Skin epidermis (tissue), 12 donors: ENCODE results near the gene TMEM126B.
"Not testable (repeated sequence)": the region's sequence is repeated elsewhere in the genome, so short reads cannot be mapped to it uniquely, and the experiment has no call there.

ENCODE experiments used
- H3K27ac ChIP-seq, 21 experiments: fragments of 200-600 bp; sonication (generic) in 11 of 21; one replicate each; pipeline ENCODE4 v1.5.0; 2020; ENCODE audit warnings: mild to moderate bottlenecking in 3 of 21, inconsistent platforms in 2 of 21, moderate library complexity in 2 of 21
- H3K4me3 ChIP-seq, 7 experiments: fragments of 200-600 bp; sonication (generic) in 2 of 7; one replicate each; pipeline ENCODE4 v1.5.0; 2020; ENCODE audit warnings: inconsistent platforms in 2 of 7, mild to moderate bottlenecking in 2 of 7, moderate library complexity in 1 of 7

TMEM126B gene

DNA sequence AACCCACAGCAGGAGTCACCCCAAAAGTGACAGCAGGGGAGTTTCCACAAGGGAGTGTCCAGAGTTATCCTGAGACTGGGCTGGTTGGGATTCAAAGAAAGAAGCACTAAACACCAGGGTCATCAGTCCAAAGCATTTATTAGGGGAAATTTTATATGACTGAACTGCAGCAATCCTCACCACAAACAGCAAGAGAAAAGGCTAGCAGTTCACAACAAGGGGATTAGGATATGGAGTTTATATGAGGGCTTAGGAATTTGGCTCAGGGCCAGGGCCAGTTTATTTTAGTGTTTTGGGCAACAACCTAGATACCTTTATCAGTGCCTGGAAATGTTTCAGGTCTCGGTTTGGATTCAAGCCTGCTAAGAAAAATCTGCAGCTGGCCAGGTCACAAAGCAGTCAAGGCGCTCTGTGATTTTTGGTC, 14.8 kb downstream of the TMEM126B start:
- no peak overlapping the region for H3K4me3 ChIP-seq
- no peak overlapping the region for H3K27ac ChIP-seq

DNA sequence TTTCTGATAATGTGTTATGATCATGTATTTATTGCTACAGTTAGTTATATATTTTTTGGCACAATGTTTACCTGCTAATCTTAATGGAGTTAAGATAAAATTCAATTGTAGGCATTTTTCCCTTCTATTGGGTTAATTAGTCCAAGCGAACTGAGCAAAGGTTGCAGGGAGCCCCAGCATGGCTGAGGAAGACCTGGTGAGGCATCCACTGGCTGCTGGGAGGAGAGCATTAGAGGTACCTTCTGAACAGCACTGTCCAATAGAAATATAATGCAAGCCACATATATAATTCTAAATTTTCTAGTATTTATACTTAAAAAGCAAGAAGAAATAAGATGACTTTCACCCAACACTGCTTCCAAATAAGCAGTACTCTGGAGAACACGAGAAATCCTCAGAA, 18.7 kb downstream of the TMEM126B start:
- H3K4me3 ChIP-seq: peak overlapping the region; percentile 54 to 73 (median 62)
- H3K27ac ChIP-seq: peak overlapping the region in 19 of 21 experiments; percentile 54 to 91 (median 76)

DNA sequence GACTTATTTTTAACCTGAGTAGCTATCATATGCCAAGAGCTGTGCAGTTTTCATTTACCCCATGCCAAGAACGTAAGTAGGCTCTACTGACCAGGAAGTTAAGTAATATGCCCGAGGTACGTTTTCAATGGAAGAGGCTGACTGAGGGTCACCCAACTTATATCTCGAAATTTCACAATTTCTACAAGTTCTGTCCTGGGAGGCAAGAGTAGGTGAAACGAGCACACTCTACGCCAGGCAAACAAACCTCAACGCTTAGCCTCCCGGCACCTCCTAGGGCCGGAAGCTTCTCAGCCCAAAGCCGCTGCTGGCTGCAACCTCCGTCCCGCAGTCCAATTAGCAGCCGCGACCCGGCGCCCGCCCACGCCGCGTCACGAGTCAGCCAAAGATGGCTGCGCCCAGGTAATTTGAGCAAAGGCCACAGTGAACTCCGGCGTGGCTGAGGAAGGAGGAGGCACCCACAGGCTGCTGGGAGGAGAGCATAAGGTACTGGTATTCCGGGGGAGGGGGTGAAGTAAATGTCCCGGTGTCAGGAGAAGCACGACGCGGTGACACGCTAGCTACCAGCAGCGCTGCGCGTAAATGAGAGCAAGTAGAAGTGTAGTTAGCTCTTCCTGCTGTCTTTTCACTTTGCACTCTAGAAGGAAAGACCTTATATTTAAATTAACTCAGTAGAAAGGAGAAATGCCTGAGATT, 19.4 kb downstream of the TMEM126B start, which contains the start of gene TMEM126A:
Gene TMEM126A (plus strand): TSS at position 364 of the 696 bp plus-strand sequence. CDS start 2,289 bp downstream, outside the sequence.
- peak within 1 kb of the TSS in 20 of 21 experiments; percentile 45 to 91 (median 76) for H3K27ac ChIP-seq
- H3K4me3 ChIP-seq: peak within 1 kb of the TSS; percentile 54 to 73 (median 62)

DNA sequence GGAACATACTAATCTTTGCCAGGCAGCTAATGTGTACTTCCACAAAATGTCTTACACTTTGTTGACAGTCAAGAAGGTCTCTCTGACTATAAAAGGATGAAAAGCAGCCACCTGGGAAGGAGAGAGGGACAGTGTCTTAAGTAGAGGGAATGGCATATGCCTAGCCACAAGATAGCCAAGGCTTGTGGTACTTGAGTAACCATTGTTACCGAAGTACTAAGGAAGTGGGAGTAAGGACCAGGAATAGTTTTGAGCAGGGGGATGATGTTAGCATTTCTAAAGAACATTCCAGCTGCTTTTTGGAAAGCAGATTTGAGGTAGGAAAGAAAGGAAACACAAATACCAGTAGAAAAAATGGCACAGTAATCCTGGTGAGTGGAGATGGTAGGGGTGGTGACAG, 22.7 kb downstream of the TMEM126B start:
- no peak overlapping the region for H3K27ac ChIP-seq
- no peak overlapping the region for H3K4me3 ChIP-seq

DNA sequence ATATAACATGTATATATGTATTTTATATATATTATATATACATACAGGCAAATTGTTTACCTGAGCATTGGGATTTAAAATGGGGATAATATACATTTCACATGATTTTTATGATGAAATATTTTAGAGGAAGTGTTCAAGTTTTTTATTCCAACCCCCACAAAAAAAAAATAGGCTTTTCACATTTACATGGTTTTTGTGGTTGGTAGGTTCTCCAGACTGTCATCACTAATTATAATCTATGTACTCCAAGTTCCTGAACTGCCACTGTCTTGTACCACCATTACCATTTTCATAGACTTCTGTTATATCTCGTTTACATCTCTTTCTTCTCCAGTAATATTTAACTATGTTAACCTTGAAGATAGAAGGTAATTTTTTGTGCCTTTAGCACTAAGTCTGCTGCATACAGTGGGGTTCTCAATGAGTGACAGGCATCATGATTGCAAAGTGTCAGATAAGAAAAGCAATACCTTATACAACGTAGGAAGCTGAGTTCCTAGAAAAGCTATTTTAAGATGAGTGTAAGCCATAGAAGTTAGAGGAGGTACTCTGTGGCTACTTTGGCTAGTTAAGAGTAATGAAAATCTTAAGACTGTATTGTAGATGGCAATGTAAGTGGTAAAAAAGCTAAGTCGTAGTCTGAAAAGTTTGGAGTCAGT, 24.5 kb downstream of the TMEM126B start:
- Histone ChIP-seq H3K4me3 (no peak overlapping the region), H3K27ac (no peak overlapping the region)

DNA sequence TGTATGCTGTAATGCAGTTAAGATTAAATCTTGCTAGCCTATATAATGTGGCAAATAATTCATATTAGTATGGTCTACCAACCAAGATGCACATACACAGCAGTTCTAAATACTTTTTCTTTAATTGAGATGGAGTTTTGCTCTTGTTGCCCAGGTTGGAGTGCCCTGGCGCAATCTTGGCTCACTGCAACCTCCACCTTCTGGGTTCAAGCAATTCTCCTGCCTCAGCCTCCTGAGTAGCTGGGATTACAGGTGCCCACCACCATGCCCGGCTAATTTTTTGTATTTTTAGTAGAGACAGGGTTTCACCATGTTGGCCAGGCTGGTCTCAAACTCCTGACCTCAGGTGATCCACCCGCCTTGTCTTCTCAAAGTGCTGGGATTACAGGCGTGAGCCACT, 25.9 kb downstream of the TMEM126B start:
- H3K27ac ChIP-seq, H3K4me3 ChIP-seq: not testable (repeated sequence)

DNA sequence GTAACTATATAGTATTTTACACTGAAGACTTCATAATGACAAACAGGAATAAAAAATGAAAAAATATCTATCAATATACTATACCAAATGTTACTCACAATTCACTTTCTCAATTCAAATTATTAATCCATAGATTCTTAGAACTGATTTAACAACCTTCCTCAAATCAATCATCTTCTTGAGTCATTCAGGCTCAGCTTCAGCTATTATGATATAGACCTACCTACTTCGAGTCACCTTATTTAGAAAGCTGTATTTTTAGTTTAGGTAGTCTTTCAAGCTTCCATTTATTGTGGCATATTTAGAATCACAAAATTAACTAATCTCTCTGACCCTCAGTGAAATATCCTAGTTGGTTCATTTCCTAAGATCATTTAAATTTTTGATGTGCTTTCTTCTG, 28.4 kb downstream of the TMEM126B start:
- no peak overlapping the region for H3K27ac ChIP-seq
- no peak overlapping the region for H3K4me3 ChIP-seq

DNA sequence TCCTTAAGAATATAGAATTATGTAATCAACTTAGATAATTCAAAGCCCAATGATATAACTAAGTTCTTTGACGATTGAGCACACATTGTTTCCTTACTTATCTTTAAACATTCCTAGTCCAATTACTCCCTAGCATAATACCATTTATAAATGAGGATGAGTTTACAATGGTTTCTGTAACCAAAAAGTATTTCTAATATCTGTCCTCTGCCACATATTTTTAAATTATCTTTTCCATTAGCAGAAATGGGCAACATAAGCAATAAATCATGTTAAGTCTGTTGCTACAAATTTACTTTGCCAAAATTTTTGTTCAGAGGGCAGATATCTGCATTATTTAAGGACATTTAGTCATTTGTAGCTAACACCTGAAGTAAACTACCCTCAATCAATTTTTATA, 29.8 kb downstream of the TMEM126B start:
- Histone ChIP-seq H3K27ac (no peak overlapping the region), H3K4me3 (no peak overlapping the region)

DNA sequence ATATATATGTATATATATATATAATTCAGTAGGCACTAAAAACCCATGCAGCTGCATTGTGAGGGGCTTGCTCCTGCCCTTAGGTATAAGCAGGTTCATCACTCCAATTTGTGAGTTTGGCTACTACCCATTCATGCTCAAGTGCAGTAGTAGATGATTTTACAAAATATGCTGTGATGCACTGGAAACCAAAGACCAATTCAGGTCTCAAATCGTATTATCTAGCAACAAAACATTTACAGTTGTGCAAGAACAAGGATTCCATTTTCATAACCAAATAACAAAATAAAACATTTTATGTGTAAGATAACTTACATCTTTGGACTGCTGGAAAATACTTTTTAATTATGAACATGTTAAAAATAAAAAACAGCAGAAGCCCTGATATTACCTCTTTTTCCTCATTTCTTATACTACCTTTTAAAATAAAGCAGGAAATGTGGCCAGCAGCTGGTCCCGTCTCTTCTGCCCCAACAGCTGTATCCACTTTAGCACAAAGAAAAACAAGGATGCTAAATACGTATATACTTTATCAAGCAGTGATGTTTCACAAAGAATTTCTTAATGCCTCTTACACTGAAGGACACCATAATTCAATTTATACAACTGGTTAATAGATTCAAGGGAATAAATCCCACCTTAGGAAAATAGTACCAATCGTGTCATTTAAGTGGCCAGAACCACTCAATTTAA, 33.7 kb downstream of the TMEM126B start:
- peak overlapping the region in 6 of 7 experiments; percentile 7 to 99 (median 90) for H3K4me3 ChIP-seq

DNA sequence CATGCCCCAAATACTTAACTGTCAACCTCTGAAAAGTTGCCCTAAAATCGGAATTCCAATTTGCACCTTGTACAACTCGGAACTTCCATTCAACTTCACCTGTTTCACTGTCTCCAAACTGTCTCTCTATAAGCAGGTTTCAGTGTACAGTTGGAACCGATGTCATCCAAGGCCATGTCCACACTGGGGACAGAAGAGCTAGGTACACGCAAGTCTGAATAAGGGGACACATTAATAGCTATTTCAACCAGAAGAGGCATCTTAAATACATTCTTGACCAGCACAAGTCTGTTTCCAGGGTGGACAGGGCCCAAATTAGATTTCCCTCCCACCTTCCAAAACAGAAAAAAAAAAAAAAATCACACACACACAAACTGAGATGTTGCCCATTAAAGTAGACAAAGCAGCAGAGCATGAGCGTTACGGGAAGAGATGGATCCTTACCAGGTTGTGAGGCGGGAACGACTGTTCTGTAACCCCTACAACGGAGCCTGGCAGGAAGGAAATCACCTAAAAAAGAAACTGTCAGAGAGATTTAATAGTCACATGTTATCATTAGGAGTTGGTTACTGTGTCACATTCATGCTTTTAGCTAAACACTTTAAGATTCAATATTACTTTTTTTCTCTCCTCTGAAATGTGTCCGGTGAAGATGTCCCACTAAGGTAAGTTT, 34.8 kb downstream of the TMEM126B start:
- Histone ChIP-seq H3K4me3 (peak overlapping the region; percentile 60 to 99 (median 90)), H3K27ac (peak overlapping the region in 20 of 21 experiments; percentile 94 to 100 (median 98))

More for the DNA sequence above, 33.7 kb downstream of the TMEM126B start:
- H3K27ac ChIP-seq: peak overlapping the region in 3 of 21 experiments; percentile 6 to 97 (median 29)

DNA sequence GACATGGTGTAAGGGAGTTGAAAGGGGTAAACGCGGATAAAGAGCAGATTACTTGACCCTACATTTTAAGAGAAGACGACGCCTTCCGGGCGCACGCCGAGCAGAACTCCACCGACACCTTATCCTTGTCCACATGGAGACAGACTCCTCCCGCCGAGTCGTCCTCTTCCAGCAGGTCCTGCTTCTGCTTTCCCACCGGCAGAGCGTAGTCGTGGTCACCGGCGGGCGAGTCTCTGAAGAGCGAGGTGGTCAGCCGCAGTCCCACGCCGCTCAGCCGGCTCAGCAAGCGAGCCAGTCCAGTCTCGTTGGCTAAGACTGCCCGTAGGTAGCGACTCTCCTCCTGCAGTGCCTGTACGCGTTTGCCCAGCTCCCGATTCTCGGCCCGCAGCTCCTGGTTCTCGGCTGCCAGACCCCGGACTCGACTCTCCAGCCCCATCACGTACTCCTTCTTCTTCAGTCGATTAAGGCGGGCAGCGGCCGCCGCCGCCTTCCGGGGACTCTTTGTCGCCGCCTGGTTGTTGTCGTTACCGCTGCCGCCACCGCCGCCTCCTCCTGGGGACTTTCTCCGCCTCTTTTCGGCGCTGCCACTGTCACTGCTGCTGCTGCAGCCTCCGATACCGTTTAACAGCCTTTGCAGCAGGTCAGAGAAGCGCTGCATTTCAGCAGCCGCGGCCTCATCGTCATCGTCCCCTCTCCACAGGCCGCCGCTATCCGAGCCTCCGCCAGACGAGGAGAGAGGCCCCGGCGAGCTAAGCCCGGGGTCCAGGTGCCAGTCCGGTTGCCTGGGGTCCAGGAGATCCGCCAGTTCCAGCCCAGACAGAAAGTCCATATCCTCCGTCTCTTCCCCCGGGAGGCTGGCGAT, 35.6 kb downstream of the TMEM126B start:
- Histone ChIP-seq H3K4me3 (peak overlapping the region; percentile 60 to 99 (median 90)), H3K27ac (peak overlapping the region; percentile 89 to 100 (median 98))

DNA sequence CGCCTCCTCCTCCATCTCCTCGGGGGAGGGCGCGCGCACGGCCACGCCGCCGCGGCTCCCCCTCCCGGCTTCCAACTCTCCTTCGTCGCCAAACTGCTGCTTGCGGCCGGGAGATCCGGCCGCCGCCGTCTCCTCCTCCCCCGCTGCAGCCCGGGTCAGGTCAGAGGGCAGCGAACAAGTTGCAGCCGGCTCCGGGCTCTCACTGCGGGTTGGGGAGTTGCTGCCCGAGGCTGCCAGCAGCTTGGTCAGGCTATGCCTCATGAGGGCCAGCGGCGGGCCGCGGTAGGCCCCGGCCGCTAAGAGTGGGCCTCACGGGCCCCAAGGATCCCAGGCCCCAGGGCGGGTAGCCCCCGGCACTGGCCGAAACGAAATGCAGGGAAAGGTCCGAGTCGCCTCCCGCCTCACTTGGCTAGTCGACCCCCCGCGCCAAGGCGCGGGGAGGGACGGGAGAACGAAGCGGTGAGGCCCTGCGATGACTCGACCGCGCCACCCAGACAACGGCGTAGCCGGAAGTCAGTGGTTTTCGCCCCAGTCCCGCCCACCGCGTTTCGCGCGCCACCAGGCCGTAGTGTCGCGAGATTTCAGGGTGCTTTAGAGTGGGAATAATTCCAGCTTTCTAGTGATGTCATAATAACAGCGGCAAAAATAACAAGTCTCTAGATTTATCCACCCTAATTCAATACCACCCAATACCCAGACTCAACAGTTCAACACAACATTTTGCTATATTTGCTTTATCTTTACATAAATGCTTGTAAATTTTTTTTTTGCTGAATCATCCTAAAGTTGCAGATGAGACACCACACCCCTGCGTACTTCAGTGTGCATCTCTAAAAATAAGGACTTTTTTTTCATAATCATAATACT, 36.5 kb downstream of the TMEM126B start, which contains the start of gene CREBZF:
Gene CREBZF (minus strand): TSS at position 515 of the 867 bp plus-strand sequence. CDS start 254 bp downstream, at position 261.
- H3K4me3 ChIP-seq: peak within 1 kb of the TSS; percentile 60 to 99 (median 90)
- H3K27ac ChIP-seq: peak within 1 kb of the TSS; percentile 89 to 100 (median 98)

DNA sequence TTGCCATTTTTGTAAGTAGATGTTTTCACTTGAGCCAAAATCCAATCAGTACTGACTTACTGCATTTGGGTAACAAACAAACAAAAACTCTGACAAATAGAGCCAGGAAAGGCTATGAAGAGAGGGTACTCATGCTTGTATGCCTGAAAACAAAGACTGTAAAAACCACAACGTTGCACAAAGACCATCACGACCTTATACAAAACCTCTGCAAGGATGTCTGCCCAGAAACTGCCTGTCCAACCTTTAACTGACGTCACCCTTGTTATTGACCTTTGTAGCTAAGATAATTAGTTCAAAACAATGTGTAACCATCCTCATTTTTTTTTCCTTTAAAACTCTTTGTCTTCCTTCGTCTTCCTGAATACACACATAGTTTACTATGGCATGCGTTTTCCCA, 37.3 kb downstream of the TMEM126B start:
- peak overlapping the region in 1 of 7 experiments; percentile 90 for H3K4me3 ChIP-seq

DNA sequence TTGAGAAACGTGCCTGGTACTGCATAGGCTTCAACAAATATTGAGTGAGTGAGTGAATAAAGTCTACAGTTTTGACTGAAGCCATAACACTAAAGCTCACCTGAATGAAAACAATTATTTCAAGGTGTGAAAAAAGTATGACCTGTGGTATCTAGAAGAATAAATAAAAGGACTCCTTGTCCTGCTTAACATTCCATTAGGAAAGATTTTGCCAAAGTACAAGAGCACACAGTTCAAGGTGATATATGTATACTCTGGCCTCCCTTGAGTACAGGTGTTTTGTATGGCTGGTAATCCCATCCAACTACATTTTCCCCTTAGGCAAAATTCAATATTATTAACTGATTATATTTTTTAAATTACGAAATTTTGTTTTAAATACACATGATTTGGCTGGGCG, 38.3 kb downstream of the TMEM126B start:
- Histone ChIP-seq H3K27ac (no peak overlapping the region), H3K4me3 (no peak overlapping the region)

More for the DNA sequence above, 37.3 kb downstream of the TMEM126B start:
- H3K27ac ChIP-seq: peak overlapping the region in 4 of 21 experiments; percentile 97 to 99 (median 98)

DNA sequence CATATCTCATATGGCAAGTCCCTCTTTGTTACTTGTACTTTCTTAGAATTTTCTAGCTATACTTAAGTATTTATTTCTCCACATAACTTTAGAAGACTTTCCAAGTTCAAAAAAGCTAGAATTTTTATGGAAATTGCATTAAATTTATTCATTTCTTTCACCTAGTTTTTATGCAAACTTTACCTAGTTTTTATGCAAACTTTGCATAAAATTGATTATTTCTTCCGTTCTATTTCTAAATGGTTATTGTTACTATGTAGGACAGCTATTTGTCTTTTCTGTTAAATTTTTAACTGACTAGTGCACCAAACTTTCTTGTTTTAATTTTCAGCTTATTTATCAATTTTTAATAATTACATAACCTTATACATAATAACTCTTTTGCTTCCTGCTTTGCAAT, 39.8 kb downstream of the TMEM126B start:
- H3K4me3 ChIP-seq: no peak overlapping the region

DNA sequence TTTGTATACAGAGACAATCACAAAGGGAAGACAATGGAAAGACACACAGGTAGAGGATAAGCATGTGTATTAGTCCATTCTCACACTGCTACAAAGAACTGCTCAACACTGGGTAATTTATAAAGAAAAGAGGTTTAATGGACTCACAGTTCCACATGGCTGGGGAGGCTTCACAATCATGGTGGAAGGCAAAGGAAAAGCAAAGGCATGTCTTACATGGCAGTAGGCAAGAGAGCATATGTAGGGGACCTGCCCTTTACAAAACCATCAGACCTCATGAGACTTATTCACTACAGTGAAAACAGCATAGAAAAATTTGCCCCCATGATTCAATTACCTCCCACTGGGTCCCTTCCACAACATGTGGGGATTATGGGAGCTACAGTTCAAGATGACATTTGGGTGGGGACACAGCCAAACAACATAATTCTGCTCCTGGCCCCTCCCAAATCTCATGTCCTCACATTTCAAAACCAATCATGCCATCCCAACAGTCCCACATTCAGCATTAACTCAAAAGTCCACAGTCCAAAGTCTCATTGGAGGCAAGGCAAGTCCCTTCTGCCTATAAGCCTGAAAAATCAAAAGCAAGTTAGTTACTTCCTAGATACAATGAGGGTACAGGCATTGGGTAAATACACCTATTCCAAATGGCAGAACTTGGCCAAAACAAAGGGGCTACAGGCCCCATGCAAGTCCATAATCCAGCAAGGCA, 42.7 kb downstream of the TMEM126B start:
- H3K4me3 ChIP-seq, H3K27ac ChIP-seq: not testable (repeated sequence)

More for the DNA sequence above, 39.8 kb downstream of the TMEM126B start:
- H3K27ac ChIP-seq: no peak overlapping the region
